ENCODE data around the gene VSIG10L2.
A peak's percentile ranks its signal among the peaks of the same experiment; 100 is the strongest.

VSIG10L2 gene

DNA sequence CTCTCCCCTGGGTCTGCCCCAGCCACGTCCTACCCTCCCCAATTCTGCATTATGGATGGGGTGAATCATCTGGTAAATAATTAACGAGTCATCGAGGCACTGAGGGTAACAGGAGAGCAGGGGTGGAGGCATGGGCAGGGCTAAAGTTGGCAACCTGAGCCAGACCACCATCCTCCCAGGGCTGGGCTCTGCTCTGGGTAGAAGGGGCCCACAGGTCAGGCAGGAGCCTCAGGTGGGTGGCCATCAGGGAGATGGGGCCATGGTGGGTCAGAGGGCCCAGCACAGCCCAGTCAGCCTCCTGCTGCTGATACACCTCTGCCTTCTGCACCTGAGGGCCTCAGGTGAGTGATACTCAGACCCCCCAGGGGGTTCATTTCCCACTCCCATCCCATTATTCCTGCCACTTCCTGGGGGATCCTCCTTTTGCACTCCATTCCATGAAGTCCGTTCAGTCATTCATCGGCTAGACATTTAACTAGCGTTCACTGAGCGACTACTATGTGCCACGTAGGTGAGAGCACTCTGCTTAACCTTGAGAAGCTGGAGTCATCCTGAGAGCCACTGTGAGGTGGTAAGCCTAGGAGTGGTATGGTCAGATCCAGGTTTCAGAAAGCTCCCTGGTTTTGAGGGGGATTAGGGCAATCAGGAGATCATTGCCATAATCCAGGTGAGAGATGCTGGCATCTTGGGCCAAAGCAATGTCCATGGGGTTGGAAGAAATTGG is at the start of gene VSIG10L2:
Gene VSIG10L2 (plus strand): TSS at position 248 of the 724 bp plus-strand sequence. CDS start 12 bp downstream, at position 260.
- DNase-seq (ENCODE audit: low spot score): peak; percentile 50
- TF ChIP-seq, protein P1, sequence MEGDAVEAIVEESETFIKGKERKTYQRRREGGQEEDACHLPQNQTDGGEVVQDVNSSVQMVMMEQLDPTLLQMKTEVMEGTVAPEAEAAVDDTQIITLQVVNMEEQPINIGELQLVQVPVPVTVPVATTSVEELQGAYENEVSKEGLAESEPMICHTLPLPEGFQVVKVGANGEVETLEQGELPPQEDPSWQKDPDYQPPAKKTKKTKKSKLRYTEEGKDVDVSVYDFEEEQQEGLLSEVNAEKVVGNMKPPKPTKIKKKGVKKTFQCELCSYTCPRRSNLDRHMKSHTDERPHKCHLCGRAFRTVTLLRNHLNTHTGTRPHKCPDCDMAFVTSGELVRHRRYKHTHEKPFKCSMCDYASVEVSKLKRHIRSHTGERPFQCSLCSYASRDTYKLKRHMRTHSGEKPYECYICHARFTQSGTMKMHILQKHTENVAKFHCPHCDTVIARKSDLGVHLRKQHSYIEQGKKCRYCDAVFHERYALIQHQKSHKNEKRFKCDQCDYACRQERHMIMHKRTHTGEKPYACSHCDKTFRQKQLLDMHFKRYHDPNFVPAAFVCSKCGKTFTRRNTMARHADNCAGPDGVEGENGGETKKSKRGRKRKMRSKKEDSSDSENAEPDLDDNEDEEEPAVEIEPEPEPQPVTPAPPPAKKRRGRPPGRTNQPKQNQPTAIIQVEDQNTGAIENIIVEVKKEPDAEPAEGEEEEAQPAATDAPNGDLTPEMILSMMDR (IDR thresholded peaks at IDR 0.05): no peak
- Histone ChIP-seq H3K27ac (no peak within 1 kb of the TSS), H3K4me3 (no peak within 1 kb of the TSS)

DNA sequence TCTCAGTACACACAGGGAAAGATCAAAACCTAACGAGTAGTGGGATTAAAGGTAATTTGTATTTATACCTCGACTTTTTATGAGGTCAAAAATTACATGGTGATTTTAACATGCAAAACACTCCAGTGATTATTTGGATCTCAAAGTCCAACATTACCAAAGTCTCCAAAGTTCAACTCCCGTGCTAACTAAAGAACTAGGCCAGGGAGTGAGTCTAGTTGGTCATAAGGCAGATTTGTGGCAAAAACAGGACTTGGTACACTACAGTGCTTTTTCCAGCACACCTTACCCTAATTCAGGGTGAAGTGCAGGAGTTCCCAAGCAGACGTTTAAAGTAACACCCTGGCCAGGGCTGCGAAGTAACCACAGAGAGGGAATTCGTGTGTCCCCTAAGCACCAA is 44.0 kb upstream of the VSIG10L2 start:
- peak overlapping the region; percentile 70 for H3K4me3 ChIP-seq

DNA sequence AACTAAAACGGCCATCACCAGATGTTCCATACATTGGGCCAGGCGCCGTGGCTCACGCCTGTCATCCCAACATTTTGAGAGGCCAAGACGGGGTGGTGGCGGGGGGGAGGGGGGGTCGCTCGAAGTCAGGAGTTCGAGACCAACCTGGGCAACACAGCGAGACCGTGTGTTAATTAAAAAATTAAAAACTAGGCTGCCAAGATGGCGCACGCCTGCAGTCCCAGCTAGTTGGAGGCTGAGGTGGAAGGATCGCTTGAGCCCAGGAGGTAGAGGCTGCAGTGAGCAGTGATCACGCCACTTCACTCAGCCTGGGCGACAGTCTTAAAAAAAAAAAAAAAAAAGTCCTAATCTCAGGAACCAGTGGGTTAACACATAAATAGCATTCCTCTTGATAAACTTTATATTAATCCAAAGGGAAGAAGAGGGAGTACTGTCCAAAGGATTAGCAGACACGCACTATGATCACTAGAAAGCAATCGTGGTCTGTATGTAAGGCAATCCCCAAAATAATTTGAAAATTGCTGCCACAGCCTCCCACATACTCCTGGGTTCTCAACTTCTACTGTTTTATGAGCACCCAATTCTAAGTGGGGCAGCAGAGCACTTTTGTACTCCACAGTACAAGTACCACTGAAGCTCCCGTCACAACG is 43.4 kb upstream of the VSIG10L2 start:
- no peak for DNase-seq (ENCODE audit: low spot score)
- TF ChIP-seq, protein P1 (IDR thresholded peaks at IDR 0.05): no peak
- peak overlapping the region; percentile 70 for H3K4me3 ChIP-seq
- peak overlapping the region; percentile 56 to 66 for H3K27ac ChIP-seq

More for the DNA sequence above, 44.0 kb upstream of the VSIG10L2 start:
- TF ChIP-seq, protein P1 (IDR thresholded peaks at IDR 0.05): no peak
- no peak for DNase-seq (ENCODE audit: low spot score)
- H3K27ac ChIP-seq: no peak overlapping the region

GRCh38 chr11:125902927-125903710 is 42.7 kb upstream of the VSIG10L2 start, which contains the start of gene PUS3:
TSS of gene PUS3 (minus strand) at chr11:125903206. CDS start at chr11:125896284, 6,922 bp downstream.
- H3K27ac ChIP-seq: peak within 1 kb of the TSS; percentile 56 to 66
- TF ChIP-seq, protein P1 (IDR thresholded peaks at IDR 0.05): no peak

DNA sequence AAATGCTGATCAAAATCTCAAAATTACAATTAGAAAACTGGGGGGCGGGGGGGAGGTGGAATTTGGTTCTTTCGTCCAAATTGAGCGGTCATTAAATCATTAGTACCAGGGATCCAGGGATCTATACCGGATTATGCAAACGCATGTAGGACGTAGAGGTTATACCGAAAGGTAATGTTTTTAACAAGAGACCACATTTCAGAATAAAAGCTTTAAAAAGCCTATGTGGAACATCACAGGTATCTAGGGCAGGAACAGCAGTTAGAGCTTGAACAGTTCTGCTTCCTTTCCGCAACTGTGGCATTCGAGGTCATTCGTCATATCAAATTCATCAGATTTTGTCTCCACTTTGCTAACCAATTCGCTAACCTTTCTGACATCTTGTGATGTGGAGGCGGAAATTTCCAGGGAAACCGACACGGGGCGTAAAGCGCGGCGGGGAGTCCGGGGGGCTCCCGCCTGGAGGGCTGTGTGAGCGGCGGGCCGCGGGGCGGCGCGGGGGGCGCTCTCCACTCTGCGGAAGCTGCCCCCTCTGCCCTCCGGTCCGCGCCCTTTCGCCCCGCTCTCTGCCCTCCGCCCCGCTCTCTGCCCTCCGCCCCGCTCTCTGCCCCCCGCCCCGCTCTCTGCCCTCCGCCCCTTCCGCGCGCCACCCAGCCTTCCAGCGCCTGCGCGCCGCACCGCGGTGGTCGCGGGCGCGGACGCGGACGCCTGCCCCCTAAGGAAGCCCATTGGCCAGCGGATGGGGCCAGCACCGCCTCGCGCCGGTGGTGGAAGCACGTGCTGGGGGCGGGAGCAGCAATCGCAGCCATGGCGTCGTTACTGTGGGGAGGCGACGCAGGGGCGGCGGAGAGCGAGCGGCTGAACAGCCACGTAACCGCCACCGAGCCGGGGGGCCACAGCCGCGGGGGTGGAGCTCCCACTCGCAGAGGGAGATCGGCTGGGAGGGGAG is 41.9 kb upstream of the VSIG10L2 start, which contains the start of gene DDX25:
Gene DDX25 (plus strand): TSS at position 798 of the 949 bp plus-strand sequence. CDS start 10 bp downstream, at position 808.
- Histone ChIP-seq H3K27ac (no peak within 1 kb of the TSS), H3K4me3 (peak within 1 kb of the TSS; percentile 70)
- TF ChIP-seq, protein P1 (IDR thresholded peaks at IDR 0.05): no peak
- DNase-seq (ENCODE audit: low spot score): no peak

More at GRCh38 chr11:125902927-125903710, 42.7 kb upstream of the VSIG10L2 start, which contains the start of gene PUS3:
- DNase-seq (ENCODE audit: low spot score): peak; percentile 91
- peak within 1 kb of the TSS; percentile 70 for H3K4me3 ChIP-seq

DNA sequence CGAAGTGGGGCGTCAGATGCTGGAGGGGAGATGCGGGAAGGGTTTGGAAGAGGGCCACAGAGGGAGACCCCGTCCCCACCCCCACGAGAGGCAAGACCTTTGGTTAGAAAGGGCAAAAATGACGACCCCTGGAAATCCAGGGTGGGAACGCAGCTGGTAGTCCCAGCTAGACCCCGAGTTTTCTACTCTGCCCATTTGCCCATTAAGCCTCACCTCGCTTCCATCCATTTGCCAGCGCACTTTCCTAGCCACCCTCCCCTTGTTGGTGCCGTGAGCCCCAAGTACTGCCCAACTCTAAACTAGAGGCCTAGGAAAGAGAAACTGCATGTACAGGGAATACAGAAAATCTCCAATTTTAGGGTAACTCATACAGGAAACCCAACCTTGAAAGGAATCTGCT is 41.2 kb upstream of the VSIG10L2 start:
- TF ChIP-seq, protein P1 (IDR thresholded peaks at IDR 0.05): no peak
- Histone ChIP-seq H3K27ac (no peak overlapping the region), H3K4me3 (peak overlapping the region; percentile 70)
- no peak for DNase-seq (ENCODE audit: low spot score)

Data from coronary artery (tissue), 2 donors.